ENCODE data around the gene TERT.

- TF ChIP-seq, protein P1, sequence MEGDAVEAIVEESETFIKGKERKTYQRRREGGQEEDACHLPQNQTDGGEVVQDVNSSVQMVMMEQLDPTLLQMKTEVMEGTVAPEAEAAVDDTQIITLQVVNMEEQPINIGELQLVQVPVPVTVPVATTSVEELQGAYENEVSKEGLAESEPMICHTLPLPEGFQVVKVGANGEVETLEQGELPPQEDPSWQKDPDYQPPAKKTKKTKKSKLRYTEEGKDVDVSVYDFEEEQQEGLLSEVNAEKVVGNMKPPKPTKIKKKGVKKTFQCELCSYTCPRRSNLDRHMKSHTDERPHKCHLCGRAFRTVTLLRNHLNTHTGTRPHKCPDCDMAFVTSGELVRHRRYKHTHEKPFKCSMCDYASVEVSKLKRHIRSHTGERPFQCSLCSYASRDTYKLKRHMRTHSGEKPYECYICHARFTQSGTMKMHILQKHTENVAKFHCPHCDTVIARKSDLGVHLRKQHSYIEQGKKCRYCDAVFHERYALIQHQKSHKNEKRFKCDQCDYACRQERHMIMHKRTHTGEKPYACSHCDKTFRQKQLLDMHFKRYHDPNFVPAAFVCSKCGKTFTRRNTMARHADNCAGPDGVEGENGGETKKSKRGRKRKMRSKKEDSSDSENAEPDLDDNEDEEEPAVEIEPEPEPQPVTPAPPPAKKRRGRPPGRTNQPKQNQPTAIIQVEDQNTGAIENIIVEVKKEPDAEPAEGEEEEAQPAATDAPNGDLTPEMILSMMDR (IDR thresholded peaks at IDR 0.05), result no peak
- no peak for TF ChIP-seq POLR2AphosphoS5 (IDR thresholded peaks at IDR 0.05)
- TF ChIP-seq EP300 (IDR thresholded peaks at IDR 0.05), result no peak
These were observed 42.8 kb upstream of the TERT start for GRCh38 chr5:1337489-1338195.

Measured in stomach (tissue), 4 donors.